ENCODE data around the gene UROD. TPM values are rescaled to one million over a fixed set of nuclear protein-coding genes. Genes with fewer than 3 reads are reported as not detected.
"Not testable (repeated sequence)": the region's sequence is repeated elsewhere in the genome, so short reads cannot be mapped to it uniquely, and the experiment has no call there.

Gene UROD
- 90.6 and 118 TPM in 2 replicates for total RNA-seq (2014; rRNA removed; shearing (Covaris generic))

- DNase-seq (ENCODE audit: low read depth): peak; percentile 96
These were observed at the start of gene UROD for GRCh38 chr1:45011837-45012638. UROD (plus strand) TSS chr1:45012254; CDS start chr1:45012266, 12 bp downstream.

GRCh38 chr1:44962729-44963128, 49.3 kb upstream of the UROD start:
- DNase-seq (ENCODE audit: low read depth): no peak

- no peak for DNase-seq (ENCODE audit: low read depth)
These were observed 47.7 kb upstream of the UROD start for GRCh38 chr1:44964396-44964795.

- DNase-seq (ENCODE audit: low read depth): peak; percentile 90
These were observed 41.7 kb upstream of the UROD start for GRCh38 chr1:44970317-44970716.

GRCh38 chr1:44973645-44974044, 38.4 kb upstream of the UROD start:
- DNase-seq (ENCODE audit: low read depth): no peak

GRCh38 chr1:44976252-44976651, 35.8 kb upstream of the UROD start:
- no peak for DNase-seq (ENCODE audit: low read depth)

- DNase-seq (ENCODE audit: low read depth): not testable (repeated sequence)
These were observed 34.7 kb upstream of the UROD start for GRCh38 chr1:44977372-44977771.

- no peak for DNase-seq (ENCODE audit: low read depth)
These were observed 26.2 kb upstream of the UROD start for GRCh38 chr1:44985747-44986359.

GRCh38 chr1:44988531-44989156, 23.4 kb upstream of the UROD start:
- DNase-seq (ENCODE audit: low read depth): no peak

- DNase-seq (ENCODE audit: low read depth): no peak
These were observed 17.6 kb upstream of the UROD start for GRCh38 chr1:44994309-44994898.

GRCh38 chr1:44995467-44996238, 16.4 kb upstream of the UROD start:
- DNase-seq (ENCODE audit: low read depth): no peak

- DNase-seq (ENCODE audit: low read depth): no peak
These were observed 12.8 kb upstream of the UROD start for GRCh38 chr1:44999232-44999631.

- no peak for DNase-seq (ENCODE audit: low read depth)
These were observed 11.0 kb upstream of the UROD start for GRCh38 chr1:45001011-45001481.

GRCh38 chr1:45001576-45001975, 10.5 kb upstream of the UROD start:
- DNase-seq (ENCODE audit: low read depth): not testable (repeated sequence)

- no peak for DNase-seq (ENCODE audit: low read depth)
These were observed 9.1 kb upstream of the UROD start for GRCh38 chr1:45002650-45003645.

- no peak for DNase-seq (ENCODE audit: low read depth)
These were observed 8.3 kb upstream of the UROD start for GRCh38 chr1:45003741-45004140.

- no peak for DNase-seq (ENCODE audit: low read depth)
These were observed 7.7 kb upstream of the UROD start for GRCh38 chr1:45004281-45004920.

- no peak for DNase-seq (ENCODE audit: low read depth)
These were observed 6.3 kb upstream of the UROD start for GRCh38 chr1:45005761-45006160.

- DNase-seq (ENCODE audit: low read depth): no peak
These were observed 4.7 kb upstream of the UROD start for GRCh38 chr1:45007311-45007710.

- DNase-seq (ENCODE audit: low read depth): no peak
These were observed 4.0 kb upstream of the UROD start for GRCh38 chr1:45008076-45008475.

Data from Daoy (cell line).